IMR-90 (cell line): Measurements from ENCODE around the gene MRPL40. TPM values are rescaled to one million over a fixed set of nuclear protein-coding genes. Genes with fewer than 3 reads are reported as not detected.

Experiments used
- ATAC-seq: fragments of 200-7000 bp; cut with Tn5 transposase; 2 replicates; pipeline ENCODE4 v1.9.1; 2020; ENCODE audit warnings: low read depth, mild to moderate bottlenecking, moderate library complexity
- BruUV-seq: library from RNA; stranded (reverse); fragments of 400-500 nt; replicated peaks from 2 replicates; lab custom pipeline; 2021; lab: Mats Ljungman, UMichigan
- CTCF ChIA-PET: fragments of 300-600 bp; formaldehyde crosslinking; extraction: SDS; loops from one replicate; lab custom pipeline; 2021; ENCODE audit warnings: antibody characterized with exemption; lab: Yijun Ruan, JAX
- POLR2A ChIA-PET: fragments of 300-600 bp; sonication (Branson Sonifier 250); formaldehyde crosslinking; loops from one replicate; lab custom pipeline; 2022; ENCODE audit warnings: antibody characterized with exemption; ENCODE audit not compliant: unreplicated experiment; lab: Charles Lee
- DNase-seq: peaks from one replicate; pipeline ENCODE4 v3.0.0; 2013
- H2AFZ ChIP-seq: replicated peaks from 2 replicates; pipeline ENCODE3; 2013; ENCODE audit warnings: low read length, mild to moderate bottlenecking; ENCODE audit not compliant: poor library complexity
- H2AK5ac ChIP-seq: 2 replicates; pipeline ENCODE4 v1.6.1; 2013; ENCODE audit warnings: low read depth, low read length, inconsistent platforms
- H2AK9ac ChIP-seq: replicated peaks from 2 replicates; pipeline ENCODE3; 2013; ENCODE audit warnings: mild to moderate bottlenecking, low read depth, low read length, moderate library complexity; ENCODE audit not compliant: poor library complexity
- H2BK120ac ChIP-seq: 2 replicates; pipeline ENCODE4 v1.6.1; 2013; ENCODE audit warnings: low read depth, low read length, inconsistent platforms
- H2BK15ac ChIP-seq: 3 replicates; pipeline ENCODE4 v1.6.1; 2013; ENCODE audit warnings: low read depth, low read length, inconsistent platforms
- H2BK20ac ChIP-seq: 2 replicates; pipeline ENCODE4 v1.6.1; 2013; ENCODE audit warnings: low read depth, mild to moderate bottlenecking, inconsistent platforms, low read length, moderate library complexity
- H2BK5ac ChIP-seq: 2 replicates; pipeline ENCODE4 v1.6.1; 2013; ENCODE audit warnings: mild to moderate bottlenecking, low read depth, low read length, inconsistent platforms; ENCODE audit not compliant: poor library complexity, severe bottlenecking
- H3K14ac ChIP-seq: replicated peaks from 2 replicates; pipeline ENCODE4 v1.6.1; 2013; ENCODE audit warnings: low read depth, low read length, inconsistent platforms
- H3K18ac ChIP-seq: 2 replicates; pipeline ENCODE4 v1.6.1; 2013; ENCODE audit warnings: low read depth, low read length, control low read depth
- H3K23ac ChIP-seq: 2 replicates; pipeline ENCODE4 v1.6.1; 2013; ENCODE audit warnings: low read depth, low read length, inconsistent platforms
- H3K27ac ChIP-seq: 2 replicates; pipeline ENCODE4 v1.5.1; 2013; ENCODE audit warnings: mild to moderate bottlenecking, control low read depth, low read length; ENCODE audit not compliant: insufficient read depth
- H3K27me3 ChIP-seq: 2 replicates; pipeline ENCODE4 v1.6.1; 2013; ENCODE audit warnings: low read length; ENCODE audit not compliant: control insufficient read depth, insufficient read depth
- H3K36me3 ChIP-seq: 2 replicates; pipeline ENCODE4 v1.6.1; 2013; ENCODE audit warnings: low read length, mixed read lengths; ENCODE audit not compliant: control insufficient read depth, insufficient read depth
- H3K4ac ChIP-seq: 2 replicates; pipeline ENCODE4 v1.6.1; 2013; ENCODE audit warnings: low read depth, low read length, inconsistent platforms
- H3K4me1 ChIP-seq: 2 replicates; pipeline ENCODE4 v1.6.1; 2013; ENCODE audit warnings: low read length, mixed read lengths; ENCODE audit not compliant: control insufficient read depth, insufficient read depth
- H3K4me2 ChIP-seq: 2 replicates; pipeline ENCODE4 v1.6.1; 2013; ENCODE audit warnings: low read depth, mild to moderate bottlenecking, control low read depth, low read length, moderate library complexity
- H3K4me3 ChIP-seq: 2 replicates; pipeline ENCODE4 v1.5.1; 2013; ENCODE audit warnings: low read depth, mild to moderate bottlenecking, control low read depth, low read length, moderate library complexity; ENCODE audit not compliant: insufficient read depth
- H3K56ac ChIP-seq: 2 replicates; pipeline ENCODE4 v1.6.1; 2013; ENCODE audit warnings: low read length, inconsistent platforms; ENCODE audit not compliant: insufficient read depth; ENCODE audit errors: extremely low read depth
- H3K79me1 ChIP-seq, 2 experiments: 2 replicates each; pipeline ENCODE4 v1.6.1; 2013; ENCODE audit warnings: low read length in 2 of 2, inconsistent platforms in 1 of 2, low read depth in 1 of 2
- H3K9ac ChIP-seq: 2 replicates; pipeline ENCODE4 v1.6.1; 2013; ENCODE audit warnings: low read depth, low read length, control low read depth
- H3K9me1 ChIP-seq: 2 replicates; pipeline ENCODE4 v1.6.1; 2013; ENCODE audit warnings: low read length, inconsistent platforms; ENCODE audit not compliant: insufficient read depth
- H3K9me3 ChIP-seq: 2 replicates; pipeline ENCODE4 v1.6.1; 2013; ENCODE audit warnings: low read length; ENCODE audit not compliant: control insufficient read depth, insufficient read depth
- H4K20me1 ChIP-seq: 2 replicates; pipeline ENCODE4 v1.6.1; 2013; ENCODE audit warnings: low read length, inconsistent platforms; ENCODE audit not compliant: insufficient read depth
- H4K5ac ChIP-seq: 2 replicates; pipeline ENCODE4 v1.6.1; 2013; ENCODE audit warnings: mild to moderate bottlenecking, low read depth, low read length, control low read depth
- H4K8ac ChIP-seq, 2 experiments: 2 replicates each; pipeline ENCODE4 v1.6.1; 2013; ENCODE audit warnings: low read depth in 2 of 2, low read length in 2 of 2, control low read depth in 1 of 2, inconsistent platforms in 1 of 2
- H4K91ac ChIP-seq: 2 replicates; pipeline ENCODE4 v1.6.1; 2013; ENCODE audit warnings: low read depth, low read length, inconsistent platforms; ENCODE audit not compliant: insufficient read depth
- BHLHE40 ChIP-seq: fragments of 150-350 bp; IDR thresholded peaks from 2 replicates; pipeline ENCODE4 v1.6.1; 2016; ENCODE audit warnings: mild to moderate bottlenecking, low read depth, low read length
- CHD1 ChIP-seq: IDR thresholded peaks from 2 replicates; pipeline ENCODE4 v1.6.1; 2012; ENCODE audit warnings: low read depth, low read length, improper control_type of control experiment
- MAFK ChIP-seq: IDR thresholded peaks from 2 replicates; pipeline ENCODE4 v1.6.1; 2012; ENCODE audit warnings: low read depth, low read length, improper control_type of control experiment
- MAZ ChIP-seq: IDR thresholded peaks from 2 replicates; pipeline ENCODE4 v1.6.1; 2012; ENCODE audit warnings: low read depth, mild to moderate bottlenecking, low read length, improper control_type of control experiment, moderate library complexity, borderline replicate concordance
- NFE2L2 ChIP-seq: fragments of 150-350 bp; IDR thresholded peaks from 2 replicates; pipeline ENCODE4 v1.6.1; 2016; ENCODE audit warnings: low read depth, mild to moderate bottlenecking, low read length
- POLR2A ChIP-seq: IDR thresholded peaks from 2 replicates; pipeline ENCODE4 v1.6.1; 2012; ENCODE audit warnings: mild to moderate bottlenecking, low read depth, low read length
- RCOR1 ChIP-seq: IDR thresholded peaks from 2 replicates; pipeline ENCODE4 v1.6.1; 2012; ENCODE audit warnings: mild to moderate bottlenecking, low read length, improper control_type of control experiment; ENCODE audit not compliant: insufficient replicate concordance
- WGBS, 2 experiments: methylation state at CpG; one replicate each; pipeline versions ENCODE4 v1.1.5 to v1.1.7; 2013; ENCODE audit warnings: missing lambda C conversion rate in 2 of 2; ENCODE audit not compliant: insufficient read length in 1 of 2; ENCODE audit errors: extremely low coverage in 2 of 2; 5-methylcytosine and 5-hydroxymethylcytosine counted together
- dilution Hi-C: fragments of 300-500 bp; cut with HindIII; formaldehyde crosslinking; loops from one replicate; pipeline ENCODE4 v1.14.3; 2018; ENCODE audit warnings: low sequenced_read_pairs; ENCODE audit not compliant: unreplicated experiment
- in situ Hi-C: fragments of 300-500 bp; cut with MboI; formaldehyde crosslinking; loops from 3 replicates; pipeline ENCODE4 v1.14.3; 2019; ENCODE audit warnings: low sequenced_read_pairs, inconsistent platforms, mixed read lengths
- intact Hi-C: fragments of 100-400 bp; cut with micrococcal nuclease; formaldehyde crosslinking; loops from 2 replicates; pipeline ENCODE4 v1.10.0; 2022
- polyA plus RNA-seq, 3 experiments: library from polyadenylated mRNA; depleted of rRNA; stranded (reverse); fragments of >200 nt; gene quantifications; 2 replicates each; pipeline ENCODE4 v1.2.3, GENCODE V29; 2012; ENCODE audit warnings: low replicate concordance in 1 of 3
- total RNA-seq: library from RNA; depleted of rRNA; stranded (reverse); fragments of >200 nt; gene quantifications from 2 replicates; pipeline ENCODE4 v1.2.3, GENCODE V29; 2012
- TF ChIP-seq, protein P1 (sequence below): fragments of 150-350 bp; IDR thresholded peaks from 2 replicates; pipeline ENCODE4 v1.6.1; 2016; ENCODE audit warnings: low read depth, mild to moderate bottlenecking, low read length, moderate library complexity, borderline replicate concordance
- TF ChIP-seq, protein P2 (sequence below): fragments of 150-350 bp; IDR thresholded peaks from 2 replicates; pipeline ENCODE4 v1.6.1; 2017; ENCODE audit warnings: mild to moderate bottlenecking, antibody characterized with exemption, low read length, low read depth

Gene MRPL40
- total and polyA plus RNA-seq, 2 of the 4 experiments (the other 2 are of a cell fraction), result 36.7 to 37.5 TPM

DNA sequence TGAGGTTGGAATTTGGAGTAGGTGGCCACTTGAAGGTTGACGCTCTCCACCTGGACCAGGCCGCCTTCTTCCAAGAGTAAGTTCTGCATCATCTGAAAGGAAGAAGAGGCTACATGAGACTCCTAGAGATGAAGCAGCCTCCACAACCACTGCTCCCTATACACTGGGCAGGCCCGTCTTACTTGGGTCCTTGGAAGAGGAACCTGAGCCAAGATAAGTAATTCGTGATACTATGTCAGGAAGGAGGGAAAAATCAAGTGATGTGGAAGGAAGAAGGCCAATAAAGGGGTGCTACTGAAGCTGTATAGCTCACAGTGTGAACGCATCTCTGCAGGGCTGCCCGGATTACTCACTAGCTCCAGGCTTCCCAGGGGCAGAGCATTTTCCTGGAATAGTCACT is 35.6 kb downstream of the MRPL40 start:
- no peak overlapping the region for H3K14ac ChIP-seq
- no peak overlapping the region for H2BK5ac ChIP-seq
- no peak overlapping the region for H3K23ac ChIP-seq
- WGBS, 2 experiments, result no CpG with 5 or more reads among the region's 6 CpGs
- no peak overlapping the region for H3K27ac ChIP-seq
- no peaks in the 10 kb centered on the region for H3K9me3 ChIP-seq
- no peak for TF ChIP-seq BHLHE40
- no peak for TF ChIP-seq RCOR1
- TF ChIP-seq MAFK, result no peak
- TF ChIP-seq, protein P1, sequence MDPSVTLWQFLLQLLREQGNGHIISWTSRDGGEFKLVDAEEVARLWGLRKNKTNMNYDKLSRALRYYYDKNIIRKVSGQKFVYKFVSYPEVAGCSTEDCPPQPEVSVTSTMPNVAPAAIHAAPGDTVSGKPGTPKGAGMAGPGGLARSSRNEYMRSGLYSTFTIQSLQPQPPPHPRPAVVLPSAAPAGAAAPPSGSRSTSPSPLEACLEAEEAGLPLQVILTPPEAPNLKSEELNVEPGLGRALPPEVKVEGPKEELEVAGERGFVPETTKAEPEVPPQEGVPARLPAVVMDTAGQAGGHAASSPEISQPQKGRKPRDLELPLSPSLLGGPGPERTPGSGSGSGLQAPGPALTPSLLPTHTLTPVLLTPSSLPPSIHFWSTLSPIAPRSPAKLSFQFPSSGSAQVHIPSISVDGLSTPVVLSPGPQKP, result no peak
- no peak for TF ChIP-seq CHD1
- no peak for TF ChIP-seq NFE2L2
- no peak for TF ChIP-seq POLR2A
- no peak for TF ChIP-seq MAZ
- TF ChIP-seq, protein P2, sequence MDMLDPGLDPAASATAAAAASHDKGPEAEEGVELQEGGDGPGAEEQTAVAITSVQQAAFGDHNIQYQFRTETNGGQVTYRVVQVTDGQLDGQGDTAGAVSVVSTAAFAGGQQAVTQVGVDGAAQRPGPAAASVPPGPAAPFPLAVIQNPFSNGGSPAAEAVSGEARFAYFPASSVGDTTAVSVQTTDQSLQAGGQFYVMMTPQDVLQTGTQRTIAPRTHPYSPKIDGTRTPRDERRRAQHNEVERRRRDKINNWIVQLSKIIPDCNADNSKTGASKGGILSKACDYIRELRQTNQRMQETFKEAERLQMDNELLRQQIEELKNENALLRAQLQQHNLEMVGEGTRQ, result no peak
- no peak overlapping the region for H2AK5ac ChIP-seq
- H2BK120ac ChIP-seq, result no peak overlapping the region
- peaks cover 78% of the 10 kb centered on the region for H3K36me3 ChIP-seq
- no peak overlapping the region for H2AFZ ChIP-seq
- no peak overlapping the region for H3K56ac ChIP-seq
- no TSS peak for BruUV-seq
- peaks cover 14% of the 10 kb centered on the region for H3K9me1 ChIP-seq
- no peak overlapping the region for H2BK20ac ChIP-seq
- H3K79me1 ChIP-seq, result peaks cover 19 to 46% of the 10 kb centered on the region in 2 experiments
- in situ Hi-C loops, result no loop called here
- H3K27me3 ChIP-seq, result no peaks in the 10 kb centered on the region
- H4K8ac ChIP-seq, result no peak overlapping the region
- ATAC-seq (no peak), DNase-seq (no peak)
- no peak overlapping the region for H4K91ac ChIP-seq
- H3K4me1 ChIP-seq, result peaks cover 8% of the 10 kb centered on the region; the same call in 1 of the 2 replicates
- no peak overlapping the region for H3K18ac ChIP-seq
- ChIA-PET POLR2A (no interaction called here), CTCF (no interaction called here)
- peaks cover 33% of the 10 kb centered on the region for H4K20me1 ChIP-seq
- no peak overlapping the region for H2BK15ac ChIP-seq
- no peak overlapping the region for H2AK9ac ChIP-seq
- H3K4me2 ChIP-seq, result no peak overlapping the region
- intact Hi-C loops, result no loop called here
- dilution Hi-C loops, result no loop called here
- no peak overlapping the region for H3K4ac ChIP-seq
- no peak overlapping the region for H3K9ac ChIP-seq
- no peak overlapping the region for H4K5ac ChIP-seq
- H3K4me3 ChIP-seq, result no peak overlapping the region
